ENCODE measurements around the gene PRKCB. TPM values are rescaled to one million over a fixed set of nuclear protein-coding genes. Genes with fewer than 3 reads are reported as not detected.

The PRKCB gene
- total RNA-seq, 1 experiment from 2014 or later = under 0.01 TPM

- no peak for DNase-seq (ENCODE audit: low spot score)
These were observed 30.8 kb downstream of the PRKCB start for GRCh38 chr16:23866621-23867020.

- no peak for DNase-seq (ENCODE audit: low spot score)
These were observed 31.8 kb downstream of the PRKCB start for GRCh38 chr16:23867566-23867965.

- no peak for DNase-seq (ENCODE audit: low spot score)
These were observed 32.4 kb downstream of the PRKCB start for GRCh38 chr16:23868136-23868535.

- no peak for DNase-seq (ENCODE audit: low spot score)
These were observed 33.3 kb downstream of the PRKCB start for GRCh38 chr16:23869052-23869451.

- no peak for DNase-seq (ENCODE audit: low spot score)
These were observed 36.1 kb downstream of the PRKCB start for GRCh38 chr16:23871924-23872323.

GRCh38 chr16:23874613-23875294, 39.0 kb downstream of the PRKCB start:
- no peak for DNase-seq (ENCODE audit: low spot score)

- DNase-seq (ENCODE audit: low spot score) = no peak
These were observed 40.6 kb downstream of the PRKCB start for GRCh38 chr16:23876256-23876896.

GRCh38 chr16:23877107-23878070, 41.6 kb downstream of the PRKCB start:
- no peak for DNase-seq (ENCODE audit: low spot score)

- no peak for DNase-seq (ENCODE audit: low spot score)
These were observed 44.1 kb downstream of the PRKCB start for GRCh38 chr16:23879735-23880373.

GRCh38 chr16:23889189-23889588, 53.4 kb downstream of the PRKCB start:
- no peak for DNase-seq (ENCODE audit: low spot score)

- DNase-seq (ENCODE audit: low spot score) = no peak
These were observed 58.2 kb downstream of the PRKCB start for GRCh38 chr16:23893986-23894385.

GRCh38 chr16:23895052-23895451, 59.3 kb downstream of the PRKCB start:
- no peak for DNase-seq (ENCODE audit: low spot score)

- no peak for DNase-seq (ENCODE audit: low spot score)
These were observed 61.3 kb downstream of the PRKCB start for GRCh38 chr16:23896832-23897821.

GRCh38 chr16:23898682-23899430, 63.1 kb downstream of the PRKCB start:
- no peak for DNase-seq (ENCODE audit: low spot score)

GRCh38 chr16:23899869-23900268, 64.1 kb downstream of the PRKCB start:
- DNase-seq (ENCODE audit: low spot score) = no peak

GRCh38 chr16:23900480-23901177, 64.8 kb downstream of the PRKCB start:
- DNase-seq (ENCODE audit: low spot score) = no peak

GRCh38 chr16:23901178-23902033, 65.6 kb downstream of the PRKCB start:
- DNase-seq (ENCODE audit: low spot score) = no peak

- no peak for DNase-seq (ENCODE audit: low spot score)
These were observed 66.4 kb downstream of the PRKCB start for GRCh38 chr16:23902034-23902747.
